Measurements from ENCODE around the gene FAM117A. TPM values are rescaled to one million over a fixed set of nuclear protein-coding genes. Genes with fewer than 3 reads are reported as not detected.

Gene FAM117A
- total RNA-seq, 1 experiment from 2014 or later, result 10.1 TPM

DNA sequence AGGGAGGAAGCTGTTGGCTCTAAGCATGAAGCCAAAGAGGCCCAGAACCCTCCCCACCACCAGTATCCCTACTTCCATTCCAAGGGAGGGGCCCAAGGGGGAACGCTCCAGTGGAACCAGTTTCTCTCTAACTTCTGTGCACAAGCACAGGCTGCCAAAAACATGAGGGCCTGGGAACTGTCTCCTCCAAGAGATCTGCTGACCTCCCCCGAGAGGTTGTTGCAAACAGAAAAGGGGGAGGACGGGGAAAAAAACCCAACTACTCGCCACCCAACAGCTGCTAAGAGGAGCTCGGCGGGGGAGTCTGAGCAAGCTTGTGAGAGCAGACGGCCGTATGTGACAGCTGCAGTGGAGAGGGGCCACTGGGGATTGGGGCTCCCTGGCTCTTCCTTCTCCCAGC is 40.5 kb downstream of the FAM117A start:
- POLR2A ChIA-PET (ENCODE audit: low non-redundant PET), result interaction anchor here (0.6 kb wide), 1 partner anchor 147 kb away, joined by 3 read pairs; no protein-coding TSS in a partner anchor
- CTCF ChIA-PET, result no interaction called here
- intact Hi-C loops (cut with micrococcal nuclease; ENCODE audit: unreplicated experiment), result no loop called here
- TF ChIP-seq EZH2 (IDR thresholded peaks at IDR 0.05; ENCODE audit: borderline replicate concordance, low read depth, low read length, poor library complexity, severe bottlenecking) (no peak), CTCF (conservative IDR thresholded peaks at IDR 0.05; ENCODE audit: low read depth, low read length) (no peak)
- no peaks in the 10 kb centered on the region for H3K4me1 ChIP-seq (ENCODE audit: insufficient read depth, low read length, poor library complexity, severe bottlenecking)
- H3K27ac ChIP-seq (ENCODE audit: low read depth, low read length, poor library complexity, severe bottlenecking), result no peak overlapping the region
- no peaks in the 10 kb centered on the region for H3K9me3 ChIP-seq (ENCODE audit: low read depth, low read length, poor library complexity, severe bottlenecking)
- H3K4me3 ChIP-seq (ENCODE audit: low read depth, low read length, poor library complexity, severe bottlenecking), result no peak overlapping the region
- DNase-seq (ENCODE audit: low spot score), result no peak
- no peaks in the 10 kb centered on the region for H3K27me3 ChIP-seq (replicated peaks; ENCODE audit: insufficient read depth, low read depth, low read length, poor library complexity)
- H3K36me3 ChIP-seq (ENCODE audit: insufficient read depth, low read length, poor library complexity, severe bottlenecking), result no peaks in the 10 kb centered on the region
- no TSS peak for BruUV-seq (replicated peaks)

DNA sequence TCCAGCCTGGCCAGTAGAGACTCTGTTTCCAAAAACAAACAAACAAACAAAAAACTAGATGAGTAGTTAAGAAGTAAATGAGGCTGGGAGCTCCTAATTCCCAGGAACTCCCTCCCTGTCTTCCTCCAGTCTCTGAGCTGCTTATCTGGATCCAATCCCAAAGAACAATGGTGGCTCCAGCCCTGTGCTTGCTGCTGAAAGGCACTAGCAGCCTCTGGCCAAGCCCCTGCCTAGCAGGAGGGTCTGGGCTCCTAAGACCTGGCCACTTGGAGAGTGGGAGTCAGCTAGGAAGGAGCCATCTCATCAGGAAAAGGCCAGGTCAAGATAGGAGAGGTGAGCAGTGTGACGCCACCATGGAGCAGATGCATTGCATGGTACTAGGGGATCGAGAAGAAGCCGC is 41.9 kb downstream of the FAM117A start:
- ChIA-PET POLR2A (ENCODE audit: low non-redundant PET) (no interaction called here), CTCF (no interaction called here)
- H3K4me1 ChIP-seq (ENCODE audit: insufficient read depth, low read length, poor library complexity, severe bottlenecking), result no peaks in the 10 kb centered on the region
- TF ChIP-seq EZH2 (IDR thresholded peaks at IDR 0.05; ENCODE audit: borderline replicate concordance, low read depth, low read length, poor library complexity, severe bottlenecking) (no peak), CTCF (conservative IDR thresholded peaks at IDR 0.05; ENCODE audit: low read depth, low read length) (no peak)
- DNase-seq (ENCODE audit: low spot score), result no peak
- no peaks in the 10 kb centered on the region for H3K36me3 ChIP-seq (ENCODE audit: insufficient read depth, low read length, poor library complexity, severe bottlenecking)
- no peak overlapping the region for H3K4me3 ChIP-seq (ENCODE audit: low read depth, low read length, poor library complexity, severe bottlenecking)
- no peaks in the 10 kb centered on the region for H3K27me3 ChIP-seq (replicated peaks; ENCODE audit: insufficient read depth, low read depth, low read length, poor library complexity)
- intact Hi-C loops (cut with micrococcal nuclease; ENCODE audit: unreplicated experiment), result no loop called here
- H3K27ac ChIP-seq (ENCODE audit: low read depth, low read length, poor library complexity, severe bottlenecking), result no peak overlapping the region
- H3K9me3 ChIP-seq (ENCODE audit: low read depth, low read length, poor library complexity, severe bottlenecking), result no peaks in the 10 kb centered on the region
- BruUV-seq (replicated peaks), result no TSS peak

- H3K4me3 ChIP-seq (ENCODE audit: low read depth, low read length, poor library complexity, severe bottlenecking), result no peak overlapping the region
- CTCF ChIA-PET, result no interaction called here
- intact Hi-C loops (cut with micrococcal nuclease; ENCODE audit: unreplicated experiment), result no loop called here
- H3K9me3 ChIP-seq (ENCODE audit: low read depth, low read length, poor library complexity, severe bottlenecking), result no peaks in the 10 kb centered on the region
- H3K27me3 ChIP-seq (replicated peaks; ENCODE audit: insufficient read depth, low read depth, low read length, poor library complexity), result no peaks in the 10 kb centered on the region
- DNase-seq (ENCODE audit: low spot score), result no peak
- BruUV-seq (replicated peaks), result no TSS peak
- no peak for TF ChIP-seq EZH2 (IDR thresholded peaks at IDR 0.05; ENCODE audit: borderline replicate concordance, low read depth, low read length, poor library complexity, severe bottlenecking)
- no peak for TF ChIP-seq CTCF (conservative IDR thresholded peaks at IDR 0.05; ENCODE audit: low read depth, low read length)
- POLR2A ChIA-PET (ENCODE audit: low non-redundant PET), result no interaction called here
- no peaks in the 10 kb centered on the region for H3K4me1 ChIP-seq (ENCODE audit: insufficient read depth, low read length, poor library complexity, severe bottlenecking)
- H3K27ac ChIP-seq (ENCODE audit: low read depth, low read length, poor library complexity, severe bottlenecking), result no peak overlapping the region
- no peaks in the 10 kb centered on the region for H3K36me3 ChIP-seq (ENCODE audit: insufficient read depth, low read length, poor library complexity, severe bottlenecking)
These were observed 46.5 kb downstream of the FAM117A start for GRCh38 chr17:49717371-49717861.
